Measurements from ENCODE around the gene PRRG2. TPM values are rescaled to one million over a fixed set of nuclear protein-coding genes. Genes with fewer than 3 reads are reported as not detected.

PRRG2 gene
- total and polyA plus RNA-seq, 2 of the 13 experiments (the other 11 are each of a cell fraction or from before 2014, with no cell fraction given) = 0.66 to 0.82 TPM

DNA sequence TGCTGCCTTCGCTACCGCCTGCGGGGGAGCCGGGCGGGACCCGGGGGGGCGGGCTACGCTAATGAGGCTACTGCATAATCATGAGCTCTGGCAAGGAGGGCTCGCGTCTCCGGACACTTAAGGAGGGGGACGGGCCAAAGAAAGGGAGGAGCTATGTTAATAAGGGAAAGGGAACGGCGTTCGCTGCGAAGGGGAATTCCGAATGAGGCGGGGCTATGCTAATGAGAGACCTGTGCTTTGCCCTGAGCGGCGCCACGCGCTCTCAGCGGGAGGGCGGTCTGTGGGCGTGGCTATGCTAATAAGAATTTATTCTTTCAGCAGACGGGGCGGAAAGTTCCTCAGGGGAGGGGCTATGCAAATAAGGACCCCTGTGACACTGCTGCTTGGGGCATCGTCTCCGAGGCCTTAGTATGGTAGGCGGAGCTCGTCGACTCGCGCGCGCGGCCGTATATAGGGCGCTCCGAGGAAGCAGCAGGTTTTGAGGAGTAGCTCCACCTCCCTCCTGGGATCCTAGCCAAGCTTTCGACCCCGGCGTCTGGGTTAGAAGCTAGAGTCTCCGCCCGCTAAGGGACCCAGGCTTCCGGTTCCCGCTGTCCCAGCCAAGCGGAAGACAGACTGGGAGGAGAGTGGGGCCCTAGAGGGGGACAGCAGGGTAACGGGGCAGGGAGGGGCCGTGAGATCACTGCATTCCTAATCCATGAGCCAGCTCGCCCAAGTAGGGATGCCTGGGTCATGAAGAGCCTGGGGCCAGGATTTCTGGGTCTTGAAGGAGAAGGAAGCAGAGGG is 59.2 kb downstream of the PRRG2 start, which contains the start of gene RRAS (continued):
- no peak; the same call in 1 of the 2 replicates for TF ChIP-seq ZMYM4 (CRISPR knock-in tag; IDR thresholded peaks at IDR 0.05)
- TF ChIP-seq ZNF703 (CRISPR knock-in tag; IDR thresholded peaks at IDR 0.05; ENCODE audit: borderline replicate concordance) = no peak
- TF ChIP-seq JUNB (CRISPR knock-in tag; IDR thresholded peaks at IDR 0.05; ENCODE audit: borderline replicate concordance) = peak; percentile 53; the same call in 1 of the 2 replicates
- no peak for TF ChIP-seq MTA3 (CRISPR knock-in tag; IDR thresholded peaks at IDR 0.05)
- TF ChIP-seq MXD4 (CRISPR knock-in tag; IDR thresholded peaks at IDR 0.05) = peak; percentile 46; the same call in 1 of the 2 replicates
- TF ChIP-seq ZNF451 (CRISPR knock-in tag; IDR thresholded peaks at IDR 0.05) = no peak
- no peak for TF ChIP-seq SAFB2 (CRISPR knock-in tag; IDR thresholded peaks at IDR 0.05; ENCODE audit: borderline replicate concordance, low read depth)
- TF ChIP-seq ZFP62 (CRISPR knock-in tag; IDR thresholded peaks at IDR 0.05) = no peak
- TF ChIP-seq ZNF598 (CRISPR knock-in tag; IDR thresholded peaks at IDR 0.05; ENCODE audit: borderline replicate concordance) = no peak
- TF ChIP-seq ZFP90 (CRISPR knock-in tag; IDR thresholded peaks at IDR 0.05; ENCODE audit: borderline replicate concordance) = no peak; the same call in 1 of the 2 replicates
- no peak for TF ChIP-seq ZNF468 (CRISPR knock-in tag; IDR thresholded peaks at IDR 0.05)
- TF ChIP-seq, protein P1, sequence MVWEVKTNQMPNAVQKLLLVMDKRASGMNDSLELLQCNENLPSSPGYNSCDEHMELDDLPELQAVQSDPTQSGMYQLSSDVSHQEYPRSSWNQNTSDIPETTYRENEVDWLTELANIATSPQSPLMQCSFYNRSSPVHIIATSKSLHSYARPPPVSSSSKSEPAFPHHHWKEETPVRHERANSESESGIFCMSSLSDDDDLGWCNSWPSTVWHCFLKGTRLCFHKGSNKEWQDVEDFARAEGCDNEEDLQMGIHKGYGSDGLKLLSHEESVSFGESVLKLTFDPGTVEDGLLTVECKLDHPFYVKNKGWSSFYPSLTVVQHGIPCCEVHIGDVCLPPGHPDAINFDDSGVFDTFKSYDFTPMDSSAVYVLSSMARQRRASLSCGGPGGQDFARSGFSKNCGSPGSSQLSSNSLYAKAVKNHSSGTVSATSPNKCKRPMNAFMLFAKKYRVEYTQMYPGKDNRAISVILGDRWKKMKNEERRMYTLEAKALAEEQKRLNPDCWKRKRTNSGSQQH (CRISPR knock-in tag; IDR thresholded peaks at IDR 0.05; ENCODE audit: low read depth) = no peak
- TF ChIP-seq IRF2 (CRISPR knock-in tag; IDR thresholded peaks at IDR 0.05) = peak; percentile 51; the same call in 1 of the 2 replicates
- no peak for TF ChIP-seq SRSF9 (IDR thresholded peaks at IDR 0.05; ENCODE audit: borderline replicate concordance, insufficient read depth, low read depth, low read length, poor library complexity, severe bottlenecking)
- peak in 1 of 2 experiments; percentile 70; a peak in 1 of 4 replicates for TF ChIP-seq KLF16 (CRISPR knock-in tag; IDR thresholded peaks at IDR 0.05)
- TF ChIP-seq, protein P2, sequence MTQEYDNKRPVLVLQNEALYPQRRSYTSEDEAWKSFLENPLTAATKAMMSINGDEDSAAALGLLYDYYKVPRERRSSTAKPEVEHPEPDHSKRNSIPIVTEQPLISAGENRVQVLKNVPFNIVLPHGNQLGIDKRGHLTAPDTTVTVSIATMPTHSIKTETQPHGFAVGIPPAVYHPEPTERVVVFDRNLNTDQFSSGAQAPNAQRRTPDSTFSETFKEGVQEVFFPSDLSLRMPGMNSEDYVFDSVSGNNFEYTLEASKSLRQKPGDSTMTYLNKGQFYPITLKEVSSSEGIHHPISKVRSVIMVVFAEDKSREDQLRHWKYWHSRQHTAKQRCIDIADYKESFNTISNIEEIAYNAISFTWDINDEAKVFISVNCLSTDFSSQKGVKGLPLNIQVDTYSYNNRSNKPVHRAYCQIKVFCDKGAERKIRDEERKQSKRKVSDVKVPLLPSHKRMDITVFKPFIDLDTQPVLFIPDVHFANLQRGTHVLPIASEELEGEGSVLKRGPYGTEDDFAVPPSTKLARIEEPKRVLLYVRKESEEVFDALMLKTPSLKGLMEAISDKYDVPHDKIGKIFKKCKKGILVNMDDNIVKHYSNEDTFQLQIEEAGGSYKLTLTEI (CRISPR knock-in tag; conservative IDR thresholded peaks at IDR 0.05) = no peak
- no peak for TF ChIP-seq NFRKB (IDR thresholded peaks at IDR 0.05)
- no peak for TF ChIP-seq HDAC6 (IDR thresholded peaks at IDR 0.05; ENCODE audit: low read depth, low read length)
- no peak for TF ChIP-seq KAT2B (IDR thresholded peaks at IDR 0.05; ENCODE audit: borderline replicate concordance, low read depth, low read length)
- TF ChIP-seq MIXL1 (CRISPR knock-in tag; IDR thresholded peaks at IDR 0.05) = no peak; the same call in 1 of the 2 replicates
- TF ChIP-seq PRPF4 (IDR thresholded peaks at IDR 0.05; ENCODE audit: low read depth, low read length, poor library complexity, severe bottlenecking) = no peak
- TF ChIP-seq SP140L (CRISPR knock-in tag; IDR thresholded peaks at IDR 0.05; ENCODE audit: borderline replicate concordance) = 0 out of 2 replicates have a peak, but pooled peaks have one; percentile 26
- no peak for TF ChIP-seq PRMT3 (CRISPR knock-in tag; IDR thresholded peaks at IDR 0.05; ENCODE audit: borderline replicate concordance, low read depth)
- no peak for TF ChIP-seq ZNF615 (CRISPR knock-in tag; IDR thresholded peaks at IDR 0.05; ENCODE audit: borderline replicate concordance)
- TF ChIP-seq CCDC6 (CRISPR knock-in tag; IDR thresholded peaks at IDR 0.05) = no peak

Data from HepG2 (cell line).